SJCRH30 (cell line): ENCODE measurements around the gene RUVBL2. TPM values are rescaled to one million over a fixed set of nuclear protein-coding genes. Genes with fewer than 3 reads are reported as not detected.
"Not testable (repeated sequence)": the region's sequence is repeated elsewhere in the genome, so short reads cannot be mapped to it uniquely, and the experiment has no call there.

ENCODE experiments used
- DNase-seq, 2 experiments: peaks; one replicate each; pipeline ENCODE4 v3.0.0-alpha.2; 2015 to 2020
- H3K27ac ChIP-seq: fragments of 250-450 bp; sonication (Bioruptor Pico); 2 replicates; pipeline ENCODE4 v1.5.1; 2020; ENCODE audit warnings: mild to moderate bottlenecking, moderate library complexity
- H3K27me3 ChIP-seq: fragments of 250-450 bp; sonication (Bioruptor Pico); 2 replicates; pipeline ENCODE4 v1.5.1; 2020; ENCODE audit warnings: mild to moderate bottlenecking, moderate library complexity
- H3K36me3 ChIP-seq: fragments of 250-450 bp; sonication (Bioruptor Pico); 2 replicates; pipeline ENCODE4 v1.5.1; 2020; ENCODE audit warnings: mild to moderate bottlenecking, moderate library complexity
- H3K4me1 ChIP-seq: fragments of 250-450 bp; sonication (Bioruptor Pico); 2 replicates; pipeline ENCODE4 v1.5.1; 2020; ENCODE audit warnings: mild to moderate bottlenecking, moderate library complexity
- H3K4me3 ChIP-seq: fragments of 250-450 bp; sonication (Bioruptor Pico); 2 replicates; pipeline ENCODE4 v1.5.1; 2020; ENCODE audit warnings: mild to moderate bottlenecking, moderate library complexity
- H3K9me3 ChIP-seq: fragments of 250-450 bp; sonication (Bioruptor Pico); replicated peaks from 2 replicates; pipeline ENCODE4 v1.5.1; 2020; ENCODE audit warnings: mild to moderate bottlenecking, moderate library complexity
- total RNA-seq: library from RNA; depleted of rRNA; stranded (reverse); fragments of >200 nt; shearing (Covaris generic); gene quantifications from 2 replicates; pipeline ENCODE4 v1.2.3, GENCODE V29; 2014; rRNA removed

The RUVBL2 gene
- total RNA-seq, 1 experiment from 2014 or later, result 139 TPM

- not testable (repeated sequence) for H3K4me3 ChIP-seq, H3K27me3 ChIP-seq, H3K9me3 ChIP-seq, DNase-seq, H3K36me3 ChIP-seq, H3K4me1 ChIP-seq, H3K27ac ChIP-seq
Observed at GRCh38 chr19:49056902-49057596, 63.4 kb downstream of the RUVBL2 start.

- Histone ChIP-seq H3K36me3 (no peaks in the 10 kb centered on the region), H3K27me3 (peaks cover 1% of the 10 kb centered on the region; the same call in 1 of the 2 replicates), H3K4me1 (no peaks in the 10 kb centered on the region), H3K27ac (no peak within 1 kb of the TSS), H3K9me3 (no peaks in the 10 kb centered on the region), H3K4me3 (no peak within 1 kb of the TSS)
- DNase-seq, result no peak
Observed at GRCh38 chr19:49057636-49058234, 64.0 kb downstream of the RUVBL2 start, which contains the start of gene CGB7. CGB7 (minus strand) TSS chr19:49057749; CDS start chr19:49055375, 2,374 bp downstream.

- no peak for DNase-seq
- Histone ChIP-seq H3K27ac (no peak overlapping the region), H3K4me1 (no peaks in the 10 kb centered on the region), H3K9me3 (no peaks in the 10 kb centered on the region), H3K4me3 (no peak overlapping the region), H3K36me3 (no peaks in the 10 kb centered on the region), H3K27me3 (peaks cover 7% of the 10 kb centered on the region)
Observed at GRCh38 chr19:49058562-49058961, 64.9 kb downstream of the RUVBL2 start.

DNA sequence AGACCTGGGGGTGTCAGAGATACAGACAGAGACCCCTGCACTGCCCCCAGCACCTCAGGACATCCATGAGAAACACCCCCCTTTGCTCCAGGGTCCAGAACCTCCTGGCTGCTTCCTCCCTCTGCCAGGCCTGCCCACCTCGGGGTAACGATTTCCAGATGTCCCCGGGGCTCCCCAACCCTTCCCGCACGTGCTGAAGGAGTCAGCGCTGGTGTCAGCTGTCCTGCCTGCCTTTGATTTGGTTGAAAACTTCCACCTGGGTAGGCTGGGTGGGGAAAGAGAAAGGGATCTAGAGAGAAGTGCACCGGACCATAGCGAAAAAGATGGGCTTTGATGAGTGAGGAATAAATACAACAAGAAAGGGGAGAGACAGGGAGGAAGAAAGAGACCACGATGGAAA is 65.4 kb downstream of the RUVBL2 start:
- peaks cover 12% of the 10 kb centered on the region for H3K27me3 ChIP-seq

DNA sequence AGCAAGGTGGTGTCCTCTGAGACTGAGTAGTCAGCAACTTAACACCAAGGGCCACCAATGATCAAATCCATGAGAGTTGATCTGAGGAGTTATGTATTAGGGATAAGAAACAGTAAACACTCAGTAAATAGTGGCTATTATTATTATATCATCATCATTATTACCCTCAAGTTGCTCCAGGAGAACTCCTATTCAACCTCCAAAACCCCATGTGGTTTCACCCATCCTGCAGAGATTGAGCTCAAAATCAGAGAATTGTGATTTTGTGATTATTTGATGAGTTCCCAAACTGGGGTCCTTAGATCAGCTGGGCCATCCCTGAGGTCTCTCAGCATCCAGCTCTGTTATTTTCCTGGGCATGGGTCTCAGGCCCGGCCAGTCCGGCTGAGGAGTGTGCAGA is 67.3 kb downstream of the RUVBL2 start:
- H3K9me3 ChIP-seq, result no peaks in the 10 kb centered on the region
- H3K27me3 ChIP-seq, result peaks cover 24% of the 10 kb centered on the region
- H3K27ac ChIP-seq, result no peak overlapping the region
- H3K4me3 ChIP-seq, result no peak overlapping the region
- no peaks in the 10 kb centered on the region for H3K4me1 ChIP-seq
- H3K36me3 ChIP-seq, result no peaks in the 10 kb centered on the region
- no peak for DNase-seq

More for the DNA sequence above, 65.4 kb downstream of the RUVBL2 start:
- Histone ChIP-seq H3K36me3 (no peaks in the 10 kb centered on the region), H3K9me3 (no peaks in the 10 kb centered on the region), H3K4me1 (no peaks in the 10 kb centered on the region), H3K4me3 (no peak overlapping the region), H3K27ac (no peak overlapping the region)
- DNase-seq, result no peak

DNA sequence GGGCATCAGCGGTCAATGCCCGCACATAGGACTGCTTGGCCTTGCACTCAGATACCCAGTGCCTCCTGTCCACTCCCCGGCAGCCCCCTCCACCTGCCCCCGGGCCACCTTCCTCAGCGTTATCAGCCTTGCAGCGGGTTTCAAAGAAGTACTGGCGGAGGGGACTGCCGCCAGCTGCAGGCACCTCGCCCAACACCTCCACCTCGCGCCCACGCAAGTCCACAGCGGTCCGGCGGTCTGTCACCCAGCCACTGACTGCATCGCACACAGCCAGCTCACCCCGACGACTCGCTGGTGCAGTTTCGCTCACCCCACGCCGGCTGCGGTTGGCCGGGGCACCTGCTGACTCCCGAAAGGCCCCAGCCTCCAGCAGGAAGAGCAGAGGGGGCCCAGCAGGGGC is 67.8 kb downstream of the RUVBL2 start:
- Histone ChIP-seq H3K4me3 (no peak overlapping the region), H3K27me3 (peaks cover 27% of the 10 kb centered on the region), H3K36me3 (no peaks in the 10 kb centered on the region), H3K9me3 (no peaks in the 10 kb centered on the region), H3K4me1 (no peaks in the 10 kb centered on the region), H3K27ac (no peak overlapping the region)
- DNase-seq, result no peak

- no peak for DNase-seq
- Histone ChIP-seq H3K27me3 (peaks cover 27% of the 10 kb centered on the region), H3K4me3 (no peak overlapping the region), H3K36me3 (no peaks in the 10 kb centered on the region), H3K27ac (no peak overlapping the region), H3K9me3 (no peaks in the 10 kb centered on the region), H3K4me1 (no peaks in the 10 kb centered on the region)
Observed at GRCh38 chr19:49064029-49064629, 70.4 kb downstream of the RUVBL2 start.

- H3K27me3 ChIP-seq, result peaks cover 27% of the 10 kb centered on the region
Observed at GRCh38 chr19:49064768-49065611, 71.3 kb downstream of the RUVBL2 start, which contains the start of gene NTF4. NTF4 (minus strand) TSS chr19:49064818; CDS start chr19:49061997, 2,821 bp downstream.

More at GRCh38 chr19:49064768-49065611, 71.3 kb downstream of the RUVBL2 start, which contains the start of gene NTF4:
- H3K36me3 ChIP-seq, result no peaks in the 10 kb centered on the region
- DNase-seq, result peak; percentile 42 to 45
- H3K4me3 ChIP-seq, result no peak within 1 kb of the TSS
- no peak within 1 kb of the TSS for H3K27ac ChIP-seq
- no peaks in the 10 kb centered on the region for H3K9me3 ChIP-seq
- no peaks in the 10 kb centered on the region for H3K4me1 ChIP-seq

Other genes starting within 250 kb of the RUVBL2 start
- not detected in 2 replicates for gene IZUMO1, start 247.0 kb upstream of the RUVBL2 start, total RNA-seq
- gene FUT1, start 241.2 kb upstream of the RUVBL2 start, total RNA-seq, result not detected in 2 replicates
- gene FGF21, start 238.4 kb upstream of the RUVBL2 start, total RNA-seq, result not detected in 2 replicates
- gene BCAT2, start 182.9 kb upstream of the RUVBL2 start, total RNA-seq, result 31.7 and 36.0 TPM in 2 replicates
- not detected in 2 replicates for gene HSD17B14, start 157.4 kb upstream of the RUVBL2 start, total RNA-seq
- 19.3 and 26.6 TPM in 2 replicates for gene PLEKHA4, start 125.3 kb upstream of the RUVBL2 start, total RNA-seq
- gene PPP1R15A, start 121.5 kb upstream of the RUVBL2 start, total RNA-seq, result 11.1 and 12.5 TPM in 2 replicates
- gene TULP2, start 95.1 kb upstream of the RUVBL2 start, total RNA-seq, result not detected in 2 replicates
- 91.2 and 97.1 TPM in 2 replicates for gene NUCB1, start 93.6 kb upstream of the RUVBL2 start, total RNA-seq
- not detected in 2 replicates for gene DHDH, start 60.2 kb upstream of the RUVBL2 start, total RNA-seq
- gene BAX, start 39.0 kb upstream of the RUVBL2 start, total RNA-seq, result 49.1 and 56.9 TPM in 2 replicates
- 1,133 and 1,259 TPM in 2 replicates for gene FTL, start 28.6 kb upstream of the RUVBL2 start, total RNA-seq
- gene GYS1, start 578 bp upstream of the RUVBL2 start, total RNA-seq, result 38.9 and 42.8 TPM in 2 replicates
- gene LHB, start 23.2 kb downstream of the RUVBL2 start, total RNA-seq, result not detected in 2 replicates
- gene CGB3, start 30.4 kb downstream of the RUVBL2 start, total RNA-seq, result not detected in 2 replicates
- not detected in 2 replicates for gene CGB2, start 38.0 kb downstream of the RUVBL2 start, total RNA-seq
- not detected in 2 replicates for gene CGB1, start 43.0 kb downstream of the RUVBL2 start, total RNA-seq
- not detected in 2 replicates for gene CGB5, start 50.0 kb downstream of the RUVBL2 start, total RNA-seq
- gene CGB8, start 55.2 kb downstream of the RUVBL2 start, total RNA-seq, result not detected in 2 replicates
- not detected in 2 replicates for gene CGB7, start 63.9 kb downstream of the RUVBL2 start, total RNA-seq
- not detected in 2 replicates for gene NTF4, start 70.9 kb downstream of the RUVBL2 start, total RNA-seq
- not detected in 2 replicates for gene KCNA7, start 78.8 kb downstream of the RUVBL2 start, total RNA-seq
- gene SNRNP70, start 91.6 kb downstream of the RUVBL2 start, total RNA-seq, result 241 and 253 TPM in 2 replicates
- 4.1 and 5.0 TPM in 2 replicates for gene LIN7B, start 120.5 kb downstream of the RUVBL2 start, total RNA-seq
- 0.99 and 1.7 TPM in 2 replicates for gene C19orf73, start 125.3 kb downstream of the RUVBL2 start, total RNA-seq
- 20.8 and 27.1 TPM in 2 replicates for gene PPFIA3, start 125.7 kb downstream of the RUVBL2 start, total RNA-seq
- 2.1 and 3.2 TPM in 2 replicates for gene HRC, start 161.5 kb downstream of the RUVBL2 start, total RNA-seq
- 1.2 and 1.8 TPM in 2 replicates for gene TRPM4, start 163.9 kb downstream of the RUVBL2 start, total RNA-seq